ENCODE results near the gene MRPS14. TPM values are rescaled to one million over a fixed set of nuclear protein-coding genes. Genes with fewer than 3 reads are reported as not detected.

The MRPS14 gene
- total and polyA plus RNA-seq, 9 of the 15 experiments (the other 6 are each of a cell fraction or from before 2014, with no cell fraction given): 38.1 to 231 (median 54.9) TPM

- TF ChIP-seq ZHX1 (conservative IDR thresholded peaks at IDR 0.05; ENCODE audit: low read length) (peak; percentile 94), ZNF551 (CRISPR knock-in tag; IDR thresholded peaks at IDR 0.05) (no peak), KDM5B (IDR thresholded peaks at IDR 0.05; ENCODE audit: insufficient replicate concordance, low read depth, low read length) (peak; percentile 98), ADNP (tag; IDR thresholded peaks at IDR 0.05) (no peak), MAFG (tag; conservative IDR thresholded peaks at IDR 0.05) (no peak), ZBTB26 (CRISPR knock-in tag; IDR thresholded peaks at IDR 0.05) (0 out of 2 replicates have a peak, but pooled peaks have one; percentile 35), SIRT6 (IDR thresholded peaks at IDR 0.05; ENCODE audit: low read depth, low read length) (no peak), TRIM25 (IDR thresholded peaks at IDR 0.05; ENCODE audit: borderline replicate concordance) (no peak), MXI1 (IDR thresholded peaks at IDR 0.05; ENCODE audit: low read depth, low read length) (peak; percentile 87), MYBL2 (IDR thresholded peaks at IDR 0.05; ENCODE audit: low read depth) (peak; percentile 93), MYBL2 (CRISPR knock-in tag; IDR thresholded peaks at IDR 0.05; ENCODE audit: borderline replicate concordance) (no peak), ZC3H11A (IDR thresholded peaks at IDR 0.05; ENCODE audit: low read depth, low read length) (peak; percentile 38; the same call in 1 of the 2 replicates), MAFK (IDR thresholded peaks at IDR 0.05; ENCODE audit: low read length) (0 out of 2 replicates have a peak, but pooled peaks have one; percentile 0), GTF2E2 (tag; IDR thresholded peaks at IDR 0.05) (peak; percentile 2; the same call in 1 of the 2 replicates), CBX3 (IDR thresholded peaks at IDR 0.05; ENCODE audit: borderline replicate concordance in 1 of 2, low read length in 2 of 2) (peak in 1 of 2 experiments; percentile 63; a peak in 2 of 3 replicates), WHSC1 (IDR thresholded peaks at IDR 0.05; ENCODE audit: low read length) (no peak), SAFB2 (IDR thresholded peaks at IDR 0.05; ENCODE audit: borderline replicate concordance, low read depth, low read length, severe bottlenecking) (no peak), ZNF395 (CRISPR knock-in tag; IDR thresholded peaks at IDR 0.05) (peak; percentile 21; the same call in 1 of the 2 replicates)
Measured at GRCh38 chr1:174999216-174999935, 23.8 kb downstream of the MRPS14 start (continued).

Data from K562 (cell line).